K562 (cell line): Measurements from ENCODE around the gene RUVBL2. TPM values are rescaled to one million over a fixed set of nuclear protein-coding genes. Genes with fewer than 3 reads are reported as not detected.

Experiments
- ARID3A ChIP-seq: IDR thresholded peaks from 2 replicates; pipeline ENCODE4 v1.6.1; 2012; ENCODE audit warnings: low read depth, low read length, improper control_type of control experiment, borderline replicate concordance
- ARNT ChIP-seq, 2 experiments: fragments of 450-650 bp; IDR thresholded peaks; 2 replicates each; pipeline ENCODE4 v1.6.1; 2016; ENCODE audit warnings: mild to moderate bottlenecking in 1 of 2
- BRF2 ChIP-seq: IDR thresholded peaks from 3 replicates; pipeline ENCODE4 v1.6.1; 2011; ENCODE audit warnings: borderline replicate concordance, mild to moderate bottlenecking; ENCODE audit not compliant: insufficient read length, insufficient read depth
- CREB5 ChIP-seq: fragments of 250-450 bp; sonication (Bioruptor Pico); IDR thresholded peaks from 2 replicates; pipeline ENCODE4 v1.5.0; 2020; ENCODE audit warnings: mild to moderate bottlenecking
- DMBX1 ChIP-seq: fragments of 250-450 bp; sonication (Bioruptor Pico); IDR thresholded peaks from 2 replicates; pipeline ENCODE4 v1.8.0; 2022; ENCODE audit warnings: inconsistent platforms, mild to moderate bottlenecking, moderate library complexity, borderline replicate concordance
- MCM2 ChIP-seq: fragments of 450-650 bp; IDR thresholded peaks from 2 replicates; pipeline ENCODE4 v1.6.1; 2017; ENCODE audit warnings: low read depth, mild to moderate bottlenecking
- MEF2D ChIP-seq: conservative IDR thresholded peaks from 2 replicates; pipeline ENCODE4 v1.6.1; 2016; ENCODE audit warnings: low read depth, missing genetic modification characterization, missing compliant biosample characterization
- NR4A1 ChIP-seq, 2 experiments: fragments of 250-450 bp in 1 of 2; fragments of 450-650 bp in 1 of 2; sonication (Bioruptor Pico) in 1 of 2; IDR thresholded peaks; 2 replicates each; pipeline versions ENCODE4 v1.4.0 to v1.6.1; 2016 to 2020; ENCODE audit warnings: mild to moderate bottlenecking in 2 of 2, missing compliant biosample characterization in 1 of 2, missing genetic modification characterization in 1 of 2, moderate library complexity in 1 of 2
- PHB2 ChIP-seq: fragments of 450-650 bp; IDR thresholded peaks from 2 replicates; pipeline ENCODE4 v1.6.1; 2017; ENCODE audit warnings: low read depth
- SMAD1 ChIP-seq: fragments of 150-350 bp; IDR thresholded peaks from 2 replicates; pipeline ENCODE4 v1.6.1; 2014; ENCODE audit warnings: low read length, low read depth; ENCODE audit not compliant: partially characterized antibody
- ZBTB34 ChIP-seq: fragments of 250-450 bp; sonication (Bioruptor Pico); IDR thresholded peaks from 2 replicates; pipeline ENCODE4 v1.8.0; 2021; ENCODE audit warnings: mild to moderate bottlenecking, moderate library complexity
- ZNF212 ChIP-seq: fragments of 450-650 bp; formaldehyde crosslinking; IDR thresholded peaks from 2 replicates; pipeline ENCODE4 v1.4.0; 2020; ENCODE audit warnings: mild to moderate bottlenecking
- ZNF445 ChIP-seq: fragments of 250-450 bp; sonication (Bioruptor Pico); IDR thresholded peaks from 2 replicates; pipeline ENCODE4 v1.4.0; 2020; ENCODE audit warnings: low read depth, mild to moderate bottlenecking, moderate library complexity
- ZNF507 ChIP-seq: conservative IDR thresholded peaks from 2 replicates; pipeline ENCODE4 v1.6.1; 2017; ENCODE audit warnings: missing genetic modification characterization, missing compliant biosample characterization
- polyA plus RNA-seq, 8 experiments: library from polyadenylated mRNA; depleted of rRNA in 4 of 8; stranded (reverse) in 5 of 8; unstranded in 3 of 8; fragments of >200 nt; fragmentation: Nextera tagmentation in 2 of 8; fragmentation: Illumina TruSeq in 1 of 8; extraction: Ambion mirVana in 2 of 8; extraction: Trizol in 1 of 8; gene quantifications; 2 replicates each; pipeline versions ENCODE4 v1.2.1 to v1.2.3, GENCODE V29; 2011 to 2014; ENCODE audit warnings: inconsistent platforms in 1 of 8, missing spikeins in 1 of 8
- total RNA-seq, 7 experiments: library from RNA; depleted of rRNA in 6 of 7; stranded (reverse); fragments of >200 nt in 6 of 7; fragmentation: Illumina TruSeq in 2 of 7; extraction: Trizol in 2 of 7; gene quantifications; 2 replicates each; pipeline versions ENCODE4 v1.2.1 to v1.2.3, GENCODE V29; 2011 to 2021; ENCODE audit warnings: low replicate concordance in 1 of 7
- TF ChIP-seq, protein P1 (sequence below): sonication (generic); formaldehyde crosslinking; IDR thresholded peaks from 2 replicates; pipeline ENCODE4 v1.9.0; 2022; ENCODE audit warnings: mild to moderate bottlenecking, missing genetic modification reagents
- TF ChIP-seq, protein P2 (sequence below): sonication (generic); formaldehyde crosslinking; IDR thresholded peaks from 2 replicates; pipeline ENCODE4 v1.8.0; 2023; ENCODE audit warnings: mild to moderate bottlenecking, missing genetic modification reagents

Gene RUVBL2
- total and polyA plus RNA-seq, 9 of the 15 experiments (the other 6 are each of a cell fraction or from before 2014, with no cell fraction given), result 71.4 to 453 (median 237) TPM

DNA sequence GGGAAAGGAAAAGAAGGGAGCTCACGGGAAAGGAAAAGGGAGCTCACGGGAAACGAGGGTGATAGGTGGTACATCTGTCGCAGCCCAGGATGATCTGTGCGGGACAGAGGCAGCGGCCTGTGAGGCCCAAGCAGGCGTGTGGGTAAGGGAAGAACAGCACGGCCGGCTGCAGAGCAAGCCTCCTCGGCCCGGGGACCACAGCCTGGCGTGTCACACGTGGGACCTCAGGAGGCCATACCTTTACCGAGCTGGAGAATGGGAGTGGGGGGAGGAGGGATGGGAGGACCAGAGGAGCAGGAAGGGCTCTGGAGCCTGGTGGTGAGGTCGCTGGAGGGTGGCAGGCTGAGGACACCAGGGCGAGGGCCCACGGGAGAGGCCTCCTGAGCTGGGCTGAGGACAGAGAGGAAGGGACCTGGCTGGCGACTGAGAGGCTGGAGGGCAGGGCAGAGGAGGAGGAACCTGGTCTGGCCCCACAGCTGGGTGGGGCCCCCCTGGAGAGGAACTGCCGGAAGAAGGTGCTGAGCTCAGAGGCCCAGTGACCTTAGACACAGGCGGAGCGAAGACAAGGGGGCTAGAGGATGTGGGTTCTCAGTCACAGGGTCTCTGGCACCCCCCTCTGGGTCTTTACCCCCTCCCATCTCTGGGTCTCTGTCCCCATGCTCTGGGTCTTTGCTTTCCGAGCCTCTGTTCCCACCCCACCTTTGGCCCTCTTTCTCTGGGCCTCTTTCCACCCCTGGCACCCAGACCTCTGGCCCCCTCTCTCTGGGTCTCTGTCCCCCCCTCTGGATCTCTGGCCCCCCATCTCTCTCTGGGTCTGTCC is 31.4 kb upstream of the RUVBL2 start (continued):
- no peak for TF ChIP-seq ARID3A
- no peak for TF ChIP-seq PHB2
- no peak for TF ChIP-seq ZNF212 (CRISPR knock-in tag)
- TF ChIP-seq ZBTB34, result no peak
- TF ChIP-seq CREB5, result no peak
- peak in 1 of 2 experiments; percentile 44; a peak in 1 of 4 replicates for TF ChIP-seq ARNT (IDR thresholded peaks at IDR 0.05)
- TF ChIP-seq, protein P1, sequence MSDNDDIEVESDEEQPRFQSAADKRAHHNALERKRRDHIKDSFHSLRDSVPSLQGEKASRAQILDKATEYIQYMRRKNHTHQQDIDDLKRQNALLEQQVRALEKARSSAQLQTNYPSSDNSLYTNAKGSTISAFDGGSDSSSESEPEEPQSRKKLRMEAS (CRISPR knock-in tag), result peak; percentile 93
- TF ChIP-seq SMAD1, result no peak
- no peak for TF ChIP-seq ZNF507
- TF ChIP-seq MCM2, result peak; percentile 80
- peak; percentile 79; the same call in 1 of the 2 replicates for TF ChIP-seq NR4A1 (CRISPR knock-in tag; IDR thresholded peaks at IDR 0.05)
- 0 out of 2 replicates have a peak, but pooled peaks have one; percentile 75 for TF ChIP-seq NR4A1 (tag; IDR thresholded peaks at IDR 0.05)
- no peak for TF ChIP-seq BRF2
- TF ChIP-seq, protein P2, sequence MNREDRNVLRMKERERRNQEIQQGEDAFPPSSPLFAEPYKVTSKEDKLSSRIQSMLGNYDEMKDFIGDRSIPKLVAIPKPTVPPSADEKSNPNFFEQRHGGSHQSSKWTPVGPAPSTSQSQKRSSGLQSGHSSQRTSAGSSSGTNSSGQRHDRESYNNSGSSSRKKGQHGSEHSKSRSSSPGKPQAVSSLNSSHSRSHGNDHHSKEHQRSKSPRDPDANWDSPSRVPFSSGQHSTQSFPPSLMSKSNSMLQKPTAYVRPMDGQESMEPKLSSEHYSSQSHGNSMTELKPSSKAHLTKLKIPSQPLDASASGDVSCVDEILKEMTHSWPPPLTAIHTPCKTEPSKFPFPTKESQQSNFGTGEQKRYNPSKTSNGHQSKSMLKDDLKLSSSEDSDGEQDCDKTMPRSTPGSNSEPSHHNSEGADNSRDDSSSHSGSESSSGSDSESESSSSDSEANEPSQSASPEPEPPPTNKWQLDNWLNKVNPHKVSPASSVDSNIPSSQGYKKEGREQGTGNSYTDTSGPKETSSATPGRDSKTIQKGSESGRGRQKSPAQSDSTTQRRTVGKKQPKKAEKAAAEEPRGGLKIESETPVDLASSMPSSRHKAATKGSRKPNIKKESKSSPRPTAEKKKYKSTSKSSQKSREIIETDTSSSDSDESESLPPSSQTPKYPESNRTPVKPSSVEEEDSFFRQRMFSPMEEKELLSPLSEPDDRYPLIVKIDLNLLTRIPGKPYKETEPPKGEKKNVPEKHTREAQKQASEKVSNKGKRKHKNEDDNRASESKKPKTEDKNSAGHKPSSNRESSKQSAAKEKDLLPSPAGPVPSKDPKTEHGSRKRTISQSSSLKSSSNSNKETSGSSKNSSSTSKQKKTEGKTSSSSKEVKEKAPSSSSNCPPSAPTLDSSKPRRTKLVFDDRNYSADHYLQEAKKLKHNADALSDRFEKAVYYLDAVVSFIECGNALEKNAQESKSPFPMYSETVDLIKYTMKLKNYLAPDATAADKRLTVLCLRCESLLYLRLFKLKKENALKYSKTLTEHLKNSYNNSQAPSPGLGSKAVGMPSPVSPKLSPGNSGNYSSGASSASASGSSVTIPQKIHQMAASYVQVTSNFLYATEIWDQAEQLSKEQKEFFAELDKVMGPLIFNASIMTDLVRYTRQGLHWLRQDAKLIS (CRISPR knock-in tag), result no peak
- 0 out of 2 replicates have a peak, but pooled peaks have one; percentile 53 for TF ChIP-seq ZNF445
- TF ChIP-seq MEF2D, result peak; percentile 48; the same call in 1 of the 2 replicates
- TF ChIP-seq DMBX1 (CRISPR knock-in tag), result no peak; the same call in none of the 2 replicates
